ENCODE data around the gene HSPA6.
"Not testable (repeated sequence)": the region's sequence is repeated elsewhere in the genome, so short reads cannot be mapped to it uniquely, and the experiment has no call there.

HSPA6 gene

GRCh38 chr1:161524742-161525291 is 477 bp downstream of the HSPA6 start:
- not testable (repeated sequence) for DNase-seq (ENCODE audit: low read depth)
- peak overlapping the region; percentile 25 for H3K4me3 ChIP-seq (ENCODE audit: low read length)

- not testable (repeated sequence) for DNase-seq (ENCODE audit: low read depth); H3K4me3 ChIP-seq (ENCODE audit: low read length)
These were observed 981 bp downstream of the HSPA6 start for GRCh38 chr1:161525321-161525720.

- not testable (repeated sequence) for H3K4me3 ChIP-seq (ENCODE audit: low read length); DNase-seq (ENCODE audit: low read depth)
These were observed 1.6 kb downstream of the HSPA6 start for GRCh38 chr1:161525918-161526317.

- H3K4me3 ChIP-seq (ENCODE audit: low read length): not testable (repeated sequence)
- peak; percentile 22 for DNase-seq (ENCODE audit: low read depth)
These were observed 4.2 kb downstream of the HSPA6 start for GRCh38 chr1:161528550-161528949.

- not testable (repeated sequence) for DNase-seq (ENCODE audit: low read depth)
- H3K4me3 ChIP-seq (ENCODE audit: low read length): peak overlapping the region; percentile 50
These were observed 5.2 kb downstream of the HSPA6 start for GRCh38 chr1:161529463-161530104.

GRCh38 chr1:161530158-161530557 is 5.8 kb downstream of the HSPA6 start:
- DNase-seq (ENCODE audit: low read depth): peak; percentile 56
- peak overlapping the region; percentile 50 for H3K4me3 ChIP-seq (ENCODE audit: low read length)

- H3K4me3 ChIP-seq (ENCODE audit: low read length): peak overlapping the region; percentile 50
- peak; percentile 89 for DNase-seq (ENCODE audit: low read depth)
These were observed 6.6 kb downstream of the HSPA6 start for GRCh38 chr1:161530671-161531641.

- TF ChIP-seq CTCF (IDR thresholded peaks at IDR 0.05; ENCODE audit: insufficient read depth, low read depth, low read length, missing control alignments): no peak
- no peak for DNase-seq (ENCODE audit: low read depth)
- H3K4me3 ChIP-seq (ENCODE audit: low read length): no peak overlapping the region
These were observed 7.8 kb downstream of the HSPA6 start for GRCh38 chr1:161531986-161532643.

- DNase-seq (ENCODE audit: low read depth); H3K4me3 ChIP-seq (ENCODE audit: low read length): not testable (repeated sequence)
These were observed 8.6 kb downstream of the HSPA6 start for GRCh38 chr1:161532644-161533567.

- DNase-seq (ENCODE audit: low read depth): peak; percentile 16
- not testable (repeated sequence) for H3K4me3 ChIP-seq (ENCODE audit: low read length)
These were observed 12.8 kb downstream of the HSPA6 start for GRCh38 chr1:161537068-161537669.

GRCh38 chr1:161538925-161539479 is 14.7 kb downstream of the HSPA6 start:
- not testable (repeated sequence) for DNase-seq (ENCODE audit: low read depth)
- H3K4me3 ChIP-seq (ENCODE audit: low read length): peak overlapping the region; percentile 49

- peak; percentile 85 for DNase-seq (ENCODE audit: low read depth)
- peak overlapping the region; percentile 49 for H3K4me3 ChIP-seq (ENCODE audit: low read length)
These were observed 15.6 kb downstream of the HSPA6 start for GRCh38 chr1:161539731-161540569.

GRCh38 chr1:161540570-161540960 is 16.2 kb downstream of the HSPA6 start:
- H3K4me3 ChIP-seq (ENCODE audit: low read length): peak overlapping the region; percentile 49
- DNase-seq (ENCODE audit: low read depth): peak; percentile 70

- DNase-seq (ENCODE audit: low read depth); H3K4me3 ChIP-seq (ENCODE audit: low read length): not testable (repeated sequence)
These were observed 17.8 kb downstream of the HSPA6 start for GRCh38 chr1:161542091-161542559.

GRCh38 chr1:161543125-161543524 is 18.8 kb downstream of the HSPA6 start:
- not testable (repeated sequence) for DNase-seq (ENCODE audit: low read depth); H3K4me3 ChIP-seq (ENCODE audit: low read length)

All from epithelial cell of esophagus (primary cell).